ENCODE results near the gene BPHL.
"Not testable (repeated sequence)": the region's sequence is repeated elsewhere in the genome, so short reads cannot be mapped to it uniquely, and the experiment has no call there.

Gene BPHL

DNA sequence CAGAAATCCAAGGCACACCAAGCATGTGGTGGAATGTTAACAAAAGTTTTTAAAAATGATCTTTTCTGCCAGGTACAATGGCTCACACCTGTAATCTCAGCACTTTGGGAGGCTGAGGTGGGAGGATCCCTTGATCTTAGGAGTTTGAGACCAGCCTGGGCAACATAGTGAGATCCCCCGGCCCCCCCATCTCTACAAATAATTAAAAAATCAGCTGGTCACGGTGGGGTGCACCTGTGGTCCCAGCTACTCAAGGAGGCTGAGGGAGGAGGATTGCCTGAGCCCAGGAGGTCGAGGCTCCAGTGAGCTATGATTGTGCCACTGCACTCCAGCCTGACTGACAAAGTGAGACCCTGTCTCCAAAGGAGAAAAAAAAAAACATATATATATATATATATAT is 42.2 kb upstream of the BPHL start:
- Mint-ChIP-seq H3K9me3 (no peaks in the 10 kb centered on the region), H3K36me3 (ENCODE audit: low read depth) (peaks cover 50% of the 10 kb centered on the region), H3K4me3 (no peak overlapping the region), H3K27me3 (ENCODE audit: low read depth) (no peaks in the 10 kb centered on the region), H3K4me1 (peaks cover 13% of the 10 kb centered on the region), H3K27ac (no peak overlapping the region)
- no peak for TF ChIP-seq CTCF (IDR thresholded peaks at IDR 0.05; ENCODE audit: unreplicated experiment in 3 of 3)

DNA sequence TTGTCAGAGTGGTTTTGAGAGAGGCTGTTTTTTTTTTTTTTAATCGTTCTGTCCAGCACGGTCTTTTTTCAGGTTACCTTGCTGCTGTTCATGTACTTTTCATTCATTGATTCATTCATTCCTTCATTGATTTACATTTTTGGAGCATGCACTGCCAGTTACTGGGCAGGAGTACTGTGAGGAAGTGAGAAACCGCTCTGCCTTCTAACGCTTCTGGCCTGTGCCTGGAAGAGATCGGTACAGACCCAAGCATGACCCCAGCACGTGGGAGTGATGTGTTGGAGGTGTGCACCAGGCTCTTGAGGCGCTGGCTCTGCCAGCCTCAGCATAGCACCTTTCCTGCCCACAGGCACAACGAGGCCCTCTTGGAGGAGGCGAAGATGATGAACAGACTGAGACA is 41.1 kb upstream of the BPHL start:
- TF ChIP-seq CTCF (IDR thresholded peaks at IDR 0.05; ENCODE audit: unreplicated experiment in 3 of 3): no peak
- Mint-ChIP-seq H3K9me3 (no peaks in the 10 kb centered on the region), H3K27ac (no peak overlapping the region), H3K4me1 (peaks cover 13% of the 10 kb centered on the region), H3K27me3 (ENCODE audit: low read depth) (no peaks in the 10 kb centered on the region), H3K36me3 (ENCODE audit: low read depth) (peaks cover 58% of the 10 kb centered on the region), H3K4me3 (no peak overlapping the region)

DNA sequence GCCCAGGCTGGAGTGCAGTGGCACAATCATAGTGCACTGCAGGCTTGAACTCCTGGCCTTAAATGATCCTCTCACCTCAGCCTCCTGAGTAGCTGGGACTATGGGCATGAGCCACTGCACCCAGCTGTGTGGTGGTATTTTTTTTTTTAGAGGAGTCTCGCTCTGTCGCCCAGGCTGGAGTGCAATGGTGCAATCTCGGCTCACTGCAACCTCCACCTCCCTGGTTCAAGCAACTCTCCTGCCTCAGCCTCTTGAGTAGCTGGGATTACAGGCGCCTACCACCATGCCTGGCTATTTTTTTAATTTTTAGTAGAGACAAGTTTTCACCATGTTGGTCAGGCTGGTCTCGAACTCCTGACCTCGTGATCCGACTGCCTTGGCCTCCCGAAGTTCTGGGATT is 39.6 kb upstream of the BPHL start:
- H3K4me1 Mint-ChIP-seq: peaks cover 13% of the 10 kb centered on the region
- not testable (repeated sequence) for H3K27ac Mint-ChIP-seq; H3K9me3 Mint-ChIP-seq; H3K4me3 Mint-ChIP-seq; H3K27me3 Mint-ChIP-seq (ENCODE audit: low read depth)
- H3K36me3 Mint-ChIP-seq (ENCODE audit: low read depth): peaks cover 70% of the 10 kb centered on the region

GRCh38 chr6:3079682-3080081 is 38.8 kb upstream of the BPHL start:
- H3K27me3 Mint-ChIP-seq (ENCODE audit: low read depth): no peaks in the 10 kb centered on the region
- H3K27ac Mint-ChIP-seq: no peak overlapping the region
- H3K36me3 Mint-ChIP-seq (ENCODE audit: low read depth): peaks cover 77% of the 10 kb centered on the region
- no peak for TF ChIP-seq CTCF (IDR thresholded peaks at IDR 0.05; ENCODE audit: unreplicated experiment in 3 of 3)
- no peak overlapping the region for H3K4me3 Mint-ChIP-seq
- H3K9me3 Mint-ChIP-seq: no peaks in the 10 kb centered on the region
- H3K4me1 Mint-ChIP-seq: peaks cover 13% of the 10 kb centered on the region

- H3K9me3 Mint-ChIP-seq: no peaks in the 10 kb centered on the region
- H3K27me3 Mint-ChIP-seq (ENCODE audit: low read depth): no peaks in the 10 kb centered on the region
- H3K27ac Mint-ChIP-seq: no peak overlapping the region
- peaks cover 94% of the 10 kb centered on the region for H3K36me3 Mint-ChIP-seq (ENCODE audit: low read depth)
- H3K4me3 Mint-ChIP-seq: no peak overlapping the region
- H3K4me1 Mint-ChIP-seq: no peaks in the 10 kb centered on the region
- no peak for TF ChIP-seq CTCF (IDR thresholded peaks at IDR 0.05; ENCODE audit: unreplicated experiment in 3 of 3)
Observed at GRCh38 chr6:3081960-3082359, 36.6 kb upstream of the BPHL start.

GRCh38 chr6:3085074-3085473 is 33.4 kb upstream of the BPHL start:
- Mint-ChIP-seq H3K27me3 (ENCODE audit: low read depth) (no peaks in the 10 kb centered on the region), H3K4me3 (no peak overlapping the region), H3K4me1 (peaks cover 21% of the 10 kb centered on the region), H3K9me3 (peaks cover 3% of the 10 kb centered on the region), H3K36me3 (ENCODE audit: low read depth) (peaks cover 96% of the 10 kb centered on the region), H3K27ac (no peak overlapping the region)
- no peak for TF ChIP-seq CTCF (IDR thresholded peaks at IDR 0.05; ENCODE audit: unreplicated experiment in 3 of 3)
